ENCODE measurements around the gene SIAH3. TPM values are rescaled to one million over a fixed set of nuclear protein-coding genes. Genes with fewer than 3 reads are reported as not detected.

SIAH3 gene
- total and polyA plus RNA-seq, 8 donors, result 0.55 TPM; not detected in 7

GRCh38 chr13:45863709-45864590 is 12.4 kb upstream of the SIAH3 start:
- H3K4me1 ChIP-seq, result no peaks in the 10 kb centered on the region
- peaks cover 0 to 7% (median 2%) of the 10 kb centered on the region in 4 donors for H3K9me3 ChIP-seq
- WGBS, 5 donors, result 59 to 65% (median 63%) methylated on average over 10 of the region's 10 CpGs
- no peaks in the 10 kb centered on the region for H3K27me3 ChIP-seq
- no peak overlapping the region for H3K4me3 ChIP-seq
- H3K27ac ChIP-seq, result no peak overlapping the region
- no peaks in the 10 kb centered on the region for H3K36me3 ChIP-seq
- intact Hi-C loops (cut with DNase I; ENCODE audit: low total_unique reads), result no loop called here
- TF ChIP-seq EP300 (IDR thresholded peaks at IDR 0.05), result no peak
- TF ChIP-seq, protein P1, sequence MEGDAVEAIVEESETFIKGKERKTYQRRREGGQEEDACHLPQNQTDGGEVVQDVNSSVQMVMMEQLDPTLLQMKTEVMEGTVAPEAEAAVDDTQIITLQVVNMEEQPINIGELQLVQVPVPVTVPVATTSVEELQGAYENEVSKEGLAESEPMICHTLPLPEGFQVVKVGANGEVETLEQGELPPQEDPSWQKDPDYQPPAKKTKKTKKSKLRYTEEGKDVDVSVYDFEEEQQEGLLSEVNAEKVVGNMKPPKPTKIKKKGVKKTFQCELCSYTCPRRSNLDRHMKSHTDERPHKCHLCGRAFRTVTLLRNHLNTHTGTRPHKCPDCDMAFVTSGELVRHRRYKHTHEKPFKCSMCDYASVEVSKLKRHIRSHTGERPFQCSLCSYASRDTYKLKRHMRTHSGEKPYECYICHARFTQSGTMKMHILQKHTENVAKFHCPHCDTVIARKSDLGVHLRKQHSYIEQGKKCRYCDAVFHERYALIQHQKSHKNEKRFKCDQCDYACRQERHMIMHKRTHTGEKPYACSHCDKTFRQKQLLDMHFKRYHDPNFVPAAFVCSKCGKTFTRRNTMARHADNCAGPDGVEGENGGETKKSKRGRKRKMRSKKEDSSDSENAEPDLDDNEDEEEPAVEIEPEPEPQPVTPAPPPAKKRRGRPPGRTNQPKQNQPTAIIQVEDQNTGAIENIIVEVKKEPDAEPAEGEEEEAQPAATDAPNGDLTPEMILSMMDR (IDR thresholded peaks at IDR 0.05), result no peak
- TF ChIP-seq POLR2A (IDR thresholded peaks at IDR 0.05), result no peak
- no peak for TF ChIP-seq POLR2AphosphoS5 (IDR thresholded peaks at IDR 0.05)
- DNase-seq, result peak in 1 of 2 donors; percentile 48

DNA sequence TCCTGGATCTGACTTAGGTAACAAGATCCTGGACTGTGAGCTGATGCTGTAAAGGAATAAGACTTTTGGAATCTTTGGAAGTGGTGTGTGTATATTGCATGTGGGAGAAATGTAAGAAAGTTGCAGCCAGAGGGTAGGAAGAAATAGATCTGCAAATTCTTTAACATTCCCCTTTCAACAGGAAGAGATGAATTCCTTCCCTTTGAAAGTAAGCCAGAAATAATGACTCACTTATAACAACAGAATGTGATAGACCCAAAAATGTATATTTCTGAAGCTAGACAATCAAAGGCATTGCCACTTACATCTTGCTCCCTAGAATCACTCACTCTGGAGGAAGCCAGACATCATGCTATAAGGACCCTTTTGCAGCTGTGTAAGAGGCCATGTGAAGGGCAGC is 9.8 kb upstream of the SIAH3 start:
- intact Hi-C loops (cut with DNase I; ENCODE audit: low total_unique reads), result no loop called here

GRCh38 chr13:45860240-45860639 is 8.7 kb upstream of the SIAH3 start:
- DNase-seq, result no peak
- TF ChIP-seq, protein P1 (IDR thresholded peaks at IDR 0.05), result no peak
- TF ChIP-seq EP300 (IDR thresholded peaks at IDR 0.05) (no peak), POLR2AphosphoS5 (IDR thresholded peaks at IDR 0.05) (no peak), POLR2A (IDR thresholded peaks at IDR 0.05) (no peak)
- H3K36me3 ChIP-seq, result no peaks in the 10 kb centered on the region
- no peak overlapping the region for H3K27ac ChIP-seq
- H3K9me3 ChIP-seq, result peaks cover 0 to 9% (median 4%) of the 10 kb centered on the region in 4 donors
- WGBS, 5 donors, result 64 to 75% (median 73%) methylated on average over 5 of the region's 5 CpGs
- no peak overlapping the region for H3K4me3 ChIP-seq
- intact Hi-C loops (cut with DNase I; ENCODE audit: low total_unique reads), result no loop called here
- H3K4me1 ChIP-seq, result no peaks in the 10 kb centered on the region
- H3K27me3 ChIP-seq, result peaks cover 0 to 9% (median 0%) of the 10 kb centered on the region in 3 donors

More for the DNA sequence above, 9.8 kb upstream of the SIAH3 start:
- no peak overlapping the region for H3K27ac ChIP-seq
- DNase-seq, result no peak
- TF ChIP-seq, protein P1 (IDR thresholded peaks at IDR 0.05), result no peak
- TF ChIP-seq POLR2A (IDR thresholded peaks at IDR 0.05) (no peak), EP300 (IDR thresholded peaks at IDR 0.05) (no peak), POLR2AphosphoS5 (IDR thresholded peaks at IDR 0.05) (no peak)
- peaks cover 0 to 5% (median 0%) of the 10 kb centered on the region in 3 donors for H3K27me3 ChIP-seq
- H3K4me3 ChIP-seq, result no peak overlapping the region
- H3K36me3 ChIP-seq, result no peaks in the 10 kb centered on the region
- H3K9me3 ChIP-seq, result peaks cover 0 to 7% (median 2%) of the 10 kb centered on the region in 4 donors
- H3K4me1 ChIP-seq, result no peaks in the 10 kb centered on the region

GRCh38 chr13:45859705-45860104 is 8.2 kb upstream of the SIAH3 start:
- intact Hi-C loops (cut with DNase I; ENCODE audit: low total_unique reads), result no loop called here

More at GRCh38 chr13:45859705-45860104, 8.2 kb upstream of the SIAH3 start:
- WGBS, 5 donors, result 27 to 46% (median 35%) methylated on average over 2 of the region's 2 CpGs
- Histone ChIP-seq H3K4me3 (no peak overlapping the region), H3K27me3 (peaks cover 0 to 12% (median 0%) of the 10 kb centered on the region in 3 donors), H3K36me3 (no peaks in the 10 kb centered on the region), H3K27ac (no peak overlapping the region), H3K4me1 (no peaks in the 10 kb centered on the region), H3K9me3 (peaks cover 0 to 14% (median 6%) of the 10 kb centered on the region in 4 donors)
- TF ChIP-seq POLR2AphosphoS5 (IDR thresholded peaks at IDR 0.05) (no peak), EP300 (IDR thresholded peaks at IDR 0.05) (no peak), POLR2A (IDR thresholded peaks at IDR 0.05) (no peak)
- TF ChIP-seq, protein P1 (IDR thresholded peaks at IDR 0.05), result no peak
- no peak for DNase-seq
